AG04449 (cell line): ENCODE results near the gene AGAP1.
"Not testable (repeated sequence)": the region's sequence is repeated elsewhere in the genome, so short reads cannot be mapped to it uniquely, and the experiment has no call there.

Experiments
- CTCF ChIA-PET: fragments of 350-600 bp; formaldehyde crosslinking; extraction: SDS; loops from one replicate; lab custom pipeline; 2021; ENCODE audit warnings: antibody characterized with exemption; lab: Yijun Ruan, JAX
- POLR2A ChIA-PET: fragments of 400-600, 350-600 bp; formaldehyde crosslinking; extraction: SDS; loops from one replicate; lab custom pipeline; 2020; ENCODE audit warnings: antibody characterized with exemption, inconsistent platforms; lab: Yijun Ruan, JAX
- DNase-seq: peaks from one replicate; pipeline ENCODE4 v3.0.0-alpha.2; 2010; ENCODE audit warnings: low read depth, low spot score
- H3K4me3 ChIP-seq: 2 replicates; pipeline ENCODE4 v1.5.1; 2011; ENCODE audit warnings: low read depth, mild to moderate bottlenecking, control low read depth, low read length
- CTCF ChIP-seq: IDR thresholded peaks from one replicate; pipeline ENCODE4 v1.5.1; 2011; ENCODE audit warnings: mild to moderate bottlenecking, moderate library complexity, low read length, control low read depth, inconsistent platforms; ENCODE audit not compliant: insufficient read depth; ENCODE audit errors: missing control alignments

The AGAP1 gene

DNA sequence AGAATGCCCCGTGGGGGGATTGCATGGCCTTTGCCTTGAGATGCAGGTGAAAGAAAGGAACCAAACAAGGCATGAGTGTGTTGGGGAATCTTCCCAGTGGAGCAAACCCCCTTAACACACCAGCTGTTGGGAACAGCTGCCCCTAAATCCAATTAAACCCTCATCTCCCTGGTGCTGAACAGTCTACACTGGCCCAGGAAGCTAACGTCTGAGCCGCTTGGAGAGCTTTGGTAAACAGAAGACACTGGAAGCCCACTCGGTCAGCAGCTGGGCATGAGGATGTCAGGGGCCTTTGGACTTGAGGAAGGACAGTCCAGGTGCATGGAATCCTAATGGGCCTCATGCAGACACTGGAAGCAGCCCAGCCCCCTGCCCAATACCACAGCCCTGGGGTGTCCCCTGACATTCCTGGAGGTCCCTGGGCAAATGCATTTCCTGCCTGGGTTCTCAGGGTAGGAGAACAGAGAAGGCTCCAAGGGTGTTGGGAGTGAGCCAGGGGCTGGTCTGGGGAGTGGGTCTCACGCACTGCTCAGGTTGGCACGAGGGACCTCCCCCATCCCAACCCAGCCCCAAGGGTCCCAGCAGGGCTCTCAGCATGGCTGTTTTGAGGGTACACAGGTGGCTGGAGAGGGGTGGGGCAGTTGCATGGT lies 636.6 kb downstream of the AGAP1 start:
- TF ChIP-seq CTCF, result no peak
- CTCF ChIA-PET, result no interaction called here

GRCh38 chr2:236131073-236131692 lies 637.3 kb downstream of the AGAP1 start:
- ChIA-PET CTCF (no interaction called here), POLR2A (no interaction called here)
- no peak overlapping the region for H3K4me3 ChIP-seq
- no peak for DNase-seq
- no peak for TF ChIP-seq CTCF

More for the DNA sequence above, 636.6 kb downstream of the AGAP1 start:
- POLR2A ChIA-PET, result no interaction called here
- no peak for DNase-seq
- no peak overlapping the region for H3K4me3 ChIP-seq

DNA sequence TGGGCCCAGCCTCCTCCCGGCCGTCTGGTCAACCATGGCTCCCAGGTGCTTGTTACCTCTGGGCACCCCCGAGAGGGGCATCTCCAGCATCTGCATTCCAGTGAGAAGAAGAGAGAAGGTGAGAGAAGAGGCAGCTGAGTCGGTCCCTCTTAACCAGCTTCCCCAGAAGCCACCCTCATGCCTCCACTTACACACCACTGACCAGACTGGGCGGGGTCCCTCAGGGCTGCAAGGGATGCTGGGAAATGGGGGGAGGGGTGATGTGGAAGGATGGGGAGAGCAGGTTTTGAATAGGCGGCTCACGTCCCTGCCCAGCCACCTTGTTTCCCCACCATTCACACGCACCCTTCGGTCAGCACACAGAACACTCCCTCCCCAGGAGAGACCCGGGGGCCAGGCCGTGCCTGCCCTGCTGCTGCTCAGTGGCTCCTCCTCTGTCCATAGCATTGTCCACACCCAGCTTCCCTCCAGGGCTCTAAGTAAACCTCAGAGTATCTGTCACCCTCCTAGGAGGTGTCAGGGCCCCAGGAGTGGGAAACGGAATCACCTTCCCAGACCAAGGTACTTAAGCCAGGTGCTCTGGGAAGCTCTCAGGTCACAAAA lies 639.7 kb downstream of the AGAP1 start:
- ChIA-PET CTCF (no interaction called here), POLR2A (no interaction called here)
- DNase-seq, result no peak
- H3K4me3 ChIP-seq, result no peak overlapping the region
- TF ChIP-seq CTCF, result no peak

DNA sequence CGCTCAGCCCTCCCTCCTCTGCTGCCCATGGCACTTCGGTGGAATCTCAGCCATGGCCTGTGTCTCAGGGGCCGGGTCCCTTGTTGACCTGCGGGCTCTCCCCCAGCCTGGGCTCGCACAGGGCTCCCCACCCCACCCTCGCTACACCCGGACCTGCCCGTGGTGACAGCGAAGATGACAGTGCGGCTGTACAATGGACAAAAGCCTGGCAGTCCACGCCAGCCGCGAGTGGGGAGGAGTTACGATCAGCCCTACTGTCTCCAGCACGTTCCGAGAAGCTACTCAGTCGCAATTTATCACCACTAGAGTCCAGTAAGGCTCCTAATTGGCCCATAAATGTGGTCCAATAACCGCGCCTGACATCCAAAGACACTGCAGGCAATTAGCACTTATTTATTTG lies 642.7 kb downstream of the AGAP1 start:
- ChIA-PET CTCF (no interaction called here), POLR2A (no interaction called here)
- DNase-seq, result no peak
- no peak overlapping the region for H3K4me3 ChIP-seq
- TF ChIP-seq CTCF, result no peak

GRCh38 chr2:236137066-236137465 lies 643.2 kb downstream of the AGAP1 start:
- CTCF ChIA-PET, result no interaction called here
- H3K4me3 ChIP-seq, result no peak overlapping the region
- POLR2A ChIA-PET, result no interaction called here
- no peak for TF ChIP-seq CTCF
- no peak for DNase-seq

DNA sequence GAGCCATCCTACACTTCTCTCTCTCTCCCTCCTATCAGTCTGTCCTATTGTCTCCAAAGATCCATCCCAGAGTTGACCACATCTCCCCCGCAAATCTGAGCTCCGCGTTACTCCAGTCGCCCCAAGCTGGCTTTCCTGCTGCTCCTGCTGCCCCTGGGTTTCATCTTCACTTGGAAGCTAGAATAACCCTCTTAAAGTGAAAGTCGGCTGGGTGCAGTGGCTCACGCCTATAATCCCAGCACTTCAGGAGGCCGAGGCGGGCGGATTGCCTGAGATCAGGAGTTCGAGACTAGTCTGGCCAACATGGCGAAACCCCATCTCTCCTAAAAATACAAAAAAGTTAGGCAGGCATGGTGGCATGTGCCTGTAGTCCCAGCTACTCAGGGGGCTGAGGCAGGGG lies 647.8 kb downstream of the AGAP1 start:
- DNase-seq, H3K4me3 ChIP-seq, POLR2A ChIA-PET: not testable (repeated sequence)
- CTCF ChIA-PET, result interaction anchor here (1.3 to 3.2 kb wide), 5 partner anchors 24 to 362 kb away, joined by 3 to 13 read pairs (median 7); no protein-coding TSS in a partner anchor
